ENCODE measurements around the gene B9D1. TPM values are rescaled to one million over a fixed set of nuclear protein-coding genes. Genes with fewer than 3 reads are reported as not detected.

B9D1 gene
- total and polyA plus RNA-seq, 8 donors: 10.9 to 22.8 (median 16.8) TPM; not detected in 2

- no peaks in the 10 kb centered on the region for H3K36me3 ChIP-seq
- DNase-seq: peak in 1 of 2 donors; percentile 1
- intact Hi-C loops (cut with DNase I; ENCODE audit: low total_unique reads): no loop called here
- H3K9me3 ChIP-seq: no peaks in the 10 kb centered on the region
- TF ChIP-seq POLR2AphosphoS5 (IDR thresholded peaks at IDR 0.05): no peak
- TF ChIP-seq POLR2A (IDR thresholded peaks at IDR 0.05): no peak
- no peak for TF ChIP-seq EP300 (IDR thresholded peaks at IDR 0.05)
- no peak for TF ChIP-seq CTCF (IDR thresholded peaks at IDR 0.05)
- no peaks in the 10 kb centered on the region for H3K27me3 ChIP-seq
- H3K27ac ChIP-seq: no peak overlapping the region
- H3K4me3 ChIP-seq: no peak overlapping the region
- 81 to 95% (median 86%) methylated on average over 5 of the region's 5 CpGs for WGBS, 5 donors
- peaks cover 3 to 47% (median 20%) of the 10 kb centered on the region in 4 donors for H3K4me1 ChIP-seq
These were observed 11.6 kb upstream of the B9D1 start for GRCh38 chr17:19374136-19374535.

GRCh38 chr17:19372866-19373504 is 10.5 kb upstream of the B9D1 start:
- Histone ChIP-seq H3K27ac (no peak overlapping the region), H3K4me1 (peaks cover 0 to 43% (median 13%) of the 10 kb centered on the region in 4 donors), H3K36me3 (no peaks in the 10 kb centered on the region), H3K4me3 (no peak overlapping the region), H3K27me3 (no peaks in the 10 kb centered on the region), H3K9me3 (no peaks in the 10 kb centered on the region)
- intact Hi-C loops (cut with DNase I; ENCODE audit: low total_unique reads): no loop called here
- 76 to 94% (median 85%) methylated on average over 8 of the region's 8 CpGs for WGBS, 5 donors
- no peak for TF ChIP-seq CTCF (IDR thresholded peaks at IDR 0.05)
- TF ChIP-seq EP300 (IDR thresholded peaks at IDR 0.05): no peak
- DNase-seq: peak in 1 of 2 donors; percentile 5

- Histone ChIP-seq H3K4me1 (peaks cover 0 to 43% (median 11%) of the 10 kb centered on the region in 4 donors), H3K36me3 (no peaks in the 10 kb centered on the region), H3K4me3 (no peak overlapping the region), H3K27ac (no peak overlapping the region), H3K27me3 (no peaks in the 10 kb centered on the region), H3K9me3 (no peaks in the 10 kb centered on the region)
- peak in 1 of 2 donors; percentile 1 for DNase-seq
- no peak for TF ChIP-seq POLR2AphosphoS5 (IDR thresholded peaks at IDR 0.05)
- no peak for TF ChIP-seq POLR2A (IDR thresholded peaks at IDR 0.05)
- intact Hi-C loops (cut with DNase I; ENCODE audit: low total_unique reads): no loop called here
- WGBS, 5 donors: 82 to 87% (median 86%) methylated on average over 12 of the region's 12 CpGs
These were observed 9.9 kb upstream of the B9D1 start for GRCh38 chr17:19372439-19372838.

GRCh38 chr17:19372011-19372370 is 9.5 kb upstream of the B9D1 start:
- peak in 1 of 2 donors; percentile 5 for DNase-seq
- 78 to 90% (median 83%) methylated on average over 9 of the region's 9 CpGs for WGBS, 5 donors

More at GRCh38 chr17:19372011-19372370, 9.5 kb upstream of the B9D1 start:
- Histone ChIP-seq H3K4me3 (no peak overlapping the region), H3K9me3 (no peaks in the 10 kb centered on the region), H3K27ac (no peak overlapping the region), H3K4me1 (peaks cover 0 to 40% (median 7%) of the 10 kb centered on the region in 4 donors), H3K27me3 (no peaks in the 10 kb centered on the region), H3K36me3 (no peaks in the 10 kb centered on the region)
- TF ChIP-seq CTCF (IDR thresholded peaks at IDR 0.05) (no peak), EP300 (IDR thresholded peaks at IDR 0.05) (no peak), POLR2A (IDR thresholded peaks at IDR 0.05) (no peak), POLR2AphosphoS5 (IDR thresholded peaks at IDR 0.05) (no peak)
- intact Hi-C loops (cut with DNase I; ENCODE audit: low total_unique reads): no loop called here

Data from stomach (tissue), 9 donors.